SJCRH30 (cell line): ENCODE results near the gene TMX2. TPM values are rescaled to one million over a fixed set of nuclear protein-coding genes. Genes with fewer than 3 reads are reported as not detected.

ENCODE experiments used
- DNase-seq, 2 experiments: peaks; one replicate each; pipeline ENCODE4 v3.0.0-alpha.2; 2015 to 2020
- H3K27ac ChIP-seq: fragments of 250-450 bp; sonication (Bioruptor Pico); 2 replicates; pipeline ENCODE4 v1.5.1; 2020; ENCODE audit warnings: mild to moderate bottlenecking, moderate library complexity
- H3K27me3 ChIP-seq: fragments of 250-450 bp; sonication (Bioruptor Pico); 2 replicates; pipeline ENCODE4 v1.5.1; 2020; ENCODE audit warnings: mild to moderate bottlenecking, moderate library complexity
- H3K36me3 ChIP-seq: fragments of 250-450 bp; sonication (Bioruptor Pico); 2 replicates; pipeline ENCODE4 v1.5.1; 2020; ENCODE audit warnings: mild to moderate bottlenecking, moderate library complexity
- H3K4me1 ChIP-seq: fragments of 250-450 bp; sonication (Bioruptor Pico); 2 replicates; pipeline ENCODE4 v1.5.1; 2020; ENCODE audit warnings: mild to moderate bottlenecking, moderate library complexity
- H3K4me3 ChIP-seq: fragments of 250-450 bp; sonication (Bioruptor Pico); 2 replicates; pipeline ENCODE4 v1.5.1; 2020; ENCODE audit warnings: mild to moderate bottlenecking, moderate library complexity
- H3K9me3 ChIP-seq: fragments of 250-450 bp; sonication (Bioruptor Pico); replicated peaks from 2 replicates; pipeline ENCODE4 v1.5.1; 2020; ENCODE audit warnings: mild to moderate bottlenecking, moderate library complexity
- total RNA-seq: library from RNA; depleted of rRNA; stranded (reverse); fragments of >200 nt; shearing (Covaris generic); gene quantifications from 2 replicates; pipeline ENCODE4 v1.2.3, GENCODE V29; 2014

The TMX2 gene
- total RNA-seq, 1 experiment from 2014 or later, result 132 TPM

DNA sequence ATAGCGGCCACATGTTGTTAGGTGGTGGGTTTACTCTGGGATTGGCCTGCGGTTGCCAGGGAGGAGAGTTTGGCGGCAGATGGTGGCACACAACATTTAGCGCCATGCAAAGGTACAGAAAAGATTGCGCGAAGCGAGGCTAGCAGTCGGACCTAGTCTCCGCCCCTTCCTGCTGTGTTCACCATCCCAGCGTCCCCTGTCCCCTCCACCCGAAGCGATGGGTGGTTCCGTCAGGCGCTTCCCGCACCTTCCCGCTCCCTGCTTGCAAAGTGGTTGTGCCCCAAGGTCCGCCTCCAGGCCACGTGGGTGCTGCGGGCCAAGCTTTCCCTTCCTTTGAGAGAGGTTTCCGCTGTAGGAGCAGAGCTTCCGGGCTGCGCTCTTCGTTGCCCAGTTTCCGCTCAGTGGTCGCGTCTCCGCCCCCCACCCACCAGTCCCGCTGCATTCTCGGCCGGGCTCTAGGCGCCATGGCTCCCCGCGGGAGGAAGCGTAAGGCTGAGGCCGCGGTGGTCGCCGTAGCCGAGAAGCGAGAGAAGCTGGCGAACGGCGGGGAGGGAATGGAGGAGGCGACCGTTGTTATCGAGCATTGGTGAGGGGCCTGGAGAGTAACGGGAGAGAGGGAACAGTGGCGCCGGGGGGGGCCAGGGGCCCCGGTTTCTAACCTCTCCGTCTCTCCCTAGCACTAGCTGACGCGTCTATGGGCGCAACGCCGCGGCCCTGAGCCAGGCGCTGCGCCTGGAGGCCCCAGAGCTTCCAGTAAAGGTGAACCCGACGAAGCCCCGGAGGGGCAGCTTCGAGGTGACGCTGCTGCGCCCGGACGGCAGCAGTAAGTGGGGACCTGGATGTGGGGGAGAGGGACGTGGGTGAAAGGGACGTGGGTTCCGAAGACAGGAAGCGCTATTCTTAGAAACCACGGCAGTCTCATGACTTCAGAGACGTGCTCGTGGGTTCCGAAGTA lies 29.0 kb downstream of the TMX2 start, which contains the start of gene SELENOH:
TSS of gene SELENOH (plus strand) at position 360 of the 955 bp plus-strand sequence. CDS start at position 465, 105 bp downstream.
- Histone ChIP-seq H3K27me3 (no peaks in the 10 kb centered on the region), H3K4me1 (peaks cover 9% of the 10 kb centered on the region), H3K27ac (peak within 1 kb of the TSS; percentile 76), H3K4me3 (peak within 1 kb of the TSS; percentile 90), H3K36me3 (peaks cover 40% of the 10 kb centered on the region), H3K9me3 (no peaks in the 10 kb centered on the region)
- DNase-seq, result peak; percentile 98

DNA sequence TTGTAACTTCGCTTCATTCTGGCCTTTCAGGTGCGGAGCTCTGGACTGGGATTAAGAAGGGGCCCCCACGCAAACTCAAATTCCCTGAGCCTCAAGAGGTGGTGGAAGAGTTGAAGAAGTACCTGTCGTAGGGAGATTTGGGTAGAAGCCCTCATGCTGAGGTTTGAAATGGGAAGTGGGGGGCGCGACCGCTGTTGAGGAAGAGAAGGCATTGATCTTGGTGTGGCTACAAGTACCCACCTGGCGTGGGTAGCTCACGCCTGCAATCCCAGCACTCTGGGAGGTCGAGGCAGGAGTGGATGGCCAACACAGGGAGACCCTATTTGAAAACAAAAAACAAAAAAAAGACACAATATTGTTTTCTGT lies 29.7 kb downstream of the TMX2 start:
- peaks cover 38% of the 10 kb centered on the region for H3K36me3 ChIP-seq
- peak overlapping the region; percentile 76 for H3K27ac ChIP-seq
- H3K4me1 ChIP-seq, result peaks cover 9% of the 10 kb centered on the region
- no peaks in the 10 kb centered on the region for H3K27me3 ChIP-seq
- no peak for DNase-seq
- H3K9me3 ChIP-seq, result no peaks in the 10 kb centered on the region
- peak overlapping the region; percentile 90 for H3K4me3 ChIP-seq

DNA sequence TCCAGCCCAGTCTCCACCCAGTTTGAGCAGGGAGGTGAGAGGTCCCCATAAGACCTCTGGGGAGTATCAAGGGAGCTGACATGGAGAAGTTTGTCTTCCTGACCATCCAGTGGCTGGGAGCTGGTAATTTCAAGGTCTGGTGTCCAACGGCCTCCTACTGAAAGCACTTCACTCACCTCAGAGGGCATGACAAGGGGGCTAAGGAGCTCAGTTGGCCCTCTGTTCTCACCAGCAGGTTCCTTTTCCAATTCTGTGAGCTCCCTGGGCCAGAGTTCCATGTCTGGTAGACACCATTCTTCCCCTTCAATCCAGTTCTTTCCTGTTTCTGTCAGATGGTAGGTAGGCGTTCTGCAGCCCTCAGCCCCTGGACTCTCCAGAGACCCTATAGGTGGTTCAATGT lies 32.0 kb downstream of the TMX2 start:
- no peaks in the 10 kb centered on the region for H3K9me3 ChIP-seq

DNA sequence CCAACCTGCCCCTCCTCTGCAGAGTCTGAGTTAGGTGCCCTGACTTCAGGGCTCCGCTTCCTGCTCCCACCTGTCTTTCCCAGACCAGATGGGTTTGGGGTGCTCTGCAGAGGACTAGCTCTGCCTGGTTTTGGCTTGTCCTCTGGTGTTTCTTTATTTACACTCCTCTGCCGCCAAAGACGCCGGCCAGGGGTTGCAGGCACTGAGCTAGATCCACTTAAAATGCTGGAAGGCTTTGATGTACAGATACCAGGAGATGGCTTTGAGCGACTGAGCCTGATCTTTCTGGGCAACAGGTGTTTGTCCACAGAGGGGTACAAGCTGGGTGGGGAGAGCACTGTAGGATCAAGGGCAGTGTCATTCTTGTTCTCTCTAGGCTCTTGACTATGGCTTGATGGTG lies 32.8 kb downstream of the TMX2 start:
- Histone ChIP-seq H3K4me1 (peaks cover 9% of the 10 kb centered on the region), H3K36me3 (peaks cover 20% of the 10 kb centered on the region), H3K9me3 (no peaks in the 10 kb centered on the region), H3K4me3 (no peak overlapping the region), H3K27me3 (no peaks in the 10 kb centered on the region), H3K27ac (no peak overlapping the region)
- DNase-seq, result no peak

More for the DNA sequence above, 32.0 kb downstream of the TMX2 start:
- DNase-seq, result no peak
- Histone ChIP-seq H3K36me3 (peaks cover 25% of the 10 kb centered on the region), H3K4me3 (no peak overlapping the region), H3K4me1 (peaks cover 9% of the 10 kb centered on the region), H3K27me3 (no peaks in the 10 kb centered on the region), H3K27ac (no peak overlapping the region)

GRCh38 chr11:57746920-57747319 lies 34.5 kb downstream of the TMX2 start:
- Histone ChIP-seq H3K27me3 (no peaks in the 10 kb centered on the region), H3K27ac (no peak overlapping the region), H3K4me3 (no peak overlapping the region), H3K9me3 (no peaks in the 10 kb centered on the region), H3K36me3 (peaks cover 16% of the 10 kb centered on the region), H3K4me1 (peaks cover 5% of the 10 kb centered on the region)
- no peak for DNase-seq

DNA sequence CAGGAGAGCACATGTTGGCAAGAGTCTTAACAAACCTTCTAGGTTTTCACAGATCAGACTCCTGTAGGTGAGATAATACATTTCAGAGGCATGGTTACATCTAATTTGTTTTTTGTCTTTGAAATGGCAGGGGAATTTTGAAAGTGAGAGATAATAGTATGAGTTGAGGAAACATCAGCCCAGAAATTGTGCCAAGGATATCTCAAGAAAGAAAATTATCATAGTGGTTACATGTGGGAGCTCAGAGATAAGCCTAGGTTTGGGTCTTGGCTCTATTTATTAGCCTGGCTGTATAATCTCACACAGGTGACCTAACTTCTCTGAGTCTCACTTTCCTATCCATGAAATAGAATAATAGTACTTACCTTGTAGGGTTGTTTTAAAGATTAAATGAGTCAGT lies 38.8 kb downstream of the TMX2 start:
- Histone ChIP-seq H3K4me3 (no peak overlapping the region), H3K4me1 (no peaks in the 10 kb centered on the region), H3K36me3 (no peaks in the 10 kb centered on the region; the same call in 1 of the 2 replicates), H3K9me3 (no peaks in the 10 kb centered on the region), H3K27ac (no peak overlapping the region), H3K27me3 (no peaks in the 10 kb centered on the region)
- no peak for DNase-seq

- no peaks in the 10 kb centered on the region for H3K4me1 ChIP-seq
- H3K4me3 ChIP-seq, result no peak within 1 kb of the TSS
- no peaks in the 10 kb centered on the region; the same call in 1 of the 2 replicates for H3K36me3 ChIP-seq
- H3K9me3 ChIP-seq, result no peaks in the 10 kb centered on the region
- H3K27me3 ChIP-seq, result no peaks in the 10 kb centered on the region
- no peak within 1 kb of the TSS for H3K27ac ChIP-seq
- DNase-seq, result peak in 1 of 2 experiments; percentile 46
Measured at GRCh38 chr11:57751676-57752253, 39.4 kb downstream of the TMX2 start, which contains the start of gene BTBD18. Gene BTBD18, minus strand, starts transcription at chr11:57751819. Its CDS starts 631 bp downstream, at chr11:57751188.

GRCh38 chr11:57752954-57753353 lies 40.6 kb downstream of the TMX2 start:
- no peaks in the 10 kb centered on the region for H3K27me3 ChIP-seq
- no peaks in the 10 kb centered on the region for H3K36me3 ChIP-seq
- DNase-seq, result no peak
- no peak overlapping the region for H3K4me3 ChIP-seq
- no peaks in the 10 kb centered on the region for H3K9me3 ChIP-seq
- no peak overlapping the region for H3K27ac ChIP-seq
- H3K4me1 ChIP-seq, result no peaks in the 10 kb centered on the region

DNA sequence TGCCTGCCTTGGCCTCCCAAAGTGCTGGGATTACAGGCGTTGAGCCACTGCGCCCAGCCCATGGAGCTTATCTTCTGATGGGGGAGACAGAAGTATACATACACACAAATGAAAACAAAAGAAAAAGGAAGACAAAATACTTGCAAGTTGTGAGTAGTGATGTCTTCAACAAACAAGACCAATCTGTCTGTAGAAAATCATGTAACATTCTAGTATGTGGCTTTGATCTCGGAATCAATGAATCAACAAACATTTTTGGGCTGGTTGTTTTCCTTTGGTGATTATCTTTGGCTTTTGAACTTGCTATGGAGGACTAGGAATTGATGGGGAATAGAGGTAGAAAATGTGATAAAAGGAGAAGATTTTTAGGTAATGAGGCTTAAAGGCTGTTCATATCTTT lies 45.8 kb downstream of the TMX2 start:
- H3K36me3 ChIP-seq, result no peaks in the 10 kb centered on the region
- H3K27me3 ChIP-seq, result no peaks in the 10 kb centered on the region
- no peak for DNase-seq
- H3K27ac ChIP-seq, result no peak overlapping the region
- no peak overlapping the region for H3K4me3 ChIP-seq
- no peaks in the 10 kb centered on the region for H3K9me3 ChIP-seq
- no peaks in the 10 kb centered on the region for H3K4me1 ChIP-seq

- peak; percentile 94 to 98 for DNase-seq
- peaks cover 16% of the 10 kb centered on the region for H3K4me1 ChIP-seq
- peak within 1 kb of the TSS; percentile 74 for H3K27ac ChIP-seq
- no peaks in the 10 kb centered on the region for H3K27me3 ChIP-seq
- no peaks in the 10 kb centered on the region; the same call in 1 of the 2 replicates for H3K36me3 ChIP-seq
- no peaks in the 10 kb centered on the region for H3K9me3 ChIP-seq
- peak within 1 kb of the TSS; percentile 81 for H3K4me3 ChIP-seq
Measured at GRCh38 chr11:57761301-57762234, 49.2 kb downstream of the TMX2 start, which contains the start of gene CTNND1. Gene CTNND1, plus strand, starts transcription at chr11:57761802. Its CDS starts 29,677 bp downstream, at chr11:57791479.

- H3K4me1 ChIP-seq, result peaks cover 16% of the 10 kb centered on the region
- peak overlapping the region; percentile 81 for H3K4me3 ChIP-seq
- H3K36me3 ChIP-seq, result no peaks in the 10 kb centered on the region; the same call in 1 of the 2 replicates
- DNase-seq, result peak; percentile 27 to 39
- peak overlapping the region; percentile 74 for H3K27ac ChIP-seq
- no peaks in the 10 kb centered on the region for H3K27me3 ChIP-seq
- no peaks in the 10 kb centered on the region for H3K9me3 ChIP-seq
Measured at GRCh38 chr11:57762235-57762861, 50.0 kb downstream of the TMX2 start.

- peak overlapping the region; percentile 81 for H3K4me3 ChIP-seq
- no peaks in the 10 kb centered on the region; the same call in 1 of the 2 replicates for H3K36me3 ChIP-seq
- H3K27ac ChIP-seq, result no peak overlapping the region; the same call in 1 of the 2 replicates
- peaks cover 16% of the 10 kb centered on the region for H3K4me1 ChIP-seq
- no peaks in the 10 kb centered on the region for H3K9me3 ChIP-seq
- DNase-seq, result peak in 1 of 2 experiments; percentile 50
- H3K27me3 ChIP-seq, result no peaks in the 10 kb centered on the region
Measured at GRCh38 chr11:57763568-57763967, 51.2 kb downstream of the TMX2 start.

DNA sequence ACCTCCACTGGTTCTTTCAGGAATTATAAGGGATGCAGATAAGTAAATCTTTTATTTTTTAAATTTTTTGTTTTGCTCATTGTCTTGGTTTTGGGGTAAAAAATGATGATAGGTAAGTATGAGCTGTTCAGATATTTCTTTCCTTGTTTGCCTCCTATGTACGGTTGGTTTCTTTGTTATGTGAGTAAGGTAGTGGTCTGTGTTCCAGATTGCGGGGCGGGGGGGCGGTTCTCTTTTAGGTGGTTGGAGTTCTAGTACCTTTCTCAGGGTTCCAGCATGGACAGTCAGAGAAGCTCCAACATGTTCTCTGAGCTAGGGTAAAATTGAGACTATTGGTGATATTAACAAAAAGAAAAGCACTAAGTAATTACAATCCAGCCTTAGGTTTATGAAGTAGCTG lies 51.6 kb downstream of the TMX2 start:
- Histone ChIP-seq H3K4me3 (peak overlapping the region; percentile 81), H3K36me3 (no peaks in the 10 kb centered on the region; the same call in 1 of the 2 replicates), H3K27me3 (no peaks in the 10 kb centered on the region), H3K9me3 (no peaks in the 10 kb centered on the region), H3K4me1 (peaks cover 16% of the 10 kb centered on the region), H3K27ac (no peak overlapping the region)
- no peak for DNase-seq

- Histone ChIP-seq H3K27me3 (no peaks in the 10 kb centered on the region), H3K4me3 (no peak overlapping the region), H3K4me1 (peaks cover 16% of the 10 kb centered on the region), H3K36me3 (no peaks in the 10 kb centered on the region; the same call in 1 of the 2 replicates), H3K9me3 (no peaks in the 10 kb centered on the region), H3K27ac (no peak overlapping the region)
- no peak for DNase-seq
Measured at GRCh38 chr11:57764566-57764965, 52.2 kb downstream of the TMX2 start.
